ENCODE results near the gene PADI1.

Gene PADI1

DNA sequence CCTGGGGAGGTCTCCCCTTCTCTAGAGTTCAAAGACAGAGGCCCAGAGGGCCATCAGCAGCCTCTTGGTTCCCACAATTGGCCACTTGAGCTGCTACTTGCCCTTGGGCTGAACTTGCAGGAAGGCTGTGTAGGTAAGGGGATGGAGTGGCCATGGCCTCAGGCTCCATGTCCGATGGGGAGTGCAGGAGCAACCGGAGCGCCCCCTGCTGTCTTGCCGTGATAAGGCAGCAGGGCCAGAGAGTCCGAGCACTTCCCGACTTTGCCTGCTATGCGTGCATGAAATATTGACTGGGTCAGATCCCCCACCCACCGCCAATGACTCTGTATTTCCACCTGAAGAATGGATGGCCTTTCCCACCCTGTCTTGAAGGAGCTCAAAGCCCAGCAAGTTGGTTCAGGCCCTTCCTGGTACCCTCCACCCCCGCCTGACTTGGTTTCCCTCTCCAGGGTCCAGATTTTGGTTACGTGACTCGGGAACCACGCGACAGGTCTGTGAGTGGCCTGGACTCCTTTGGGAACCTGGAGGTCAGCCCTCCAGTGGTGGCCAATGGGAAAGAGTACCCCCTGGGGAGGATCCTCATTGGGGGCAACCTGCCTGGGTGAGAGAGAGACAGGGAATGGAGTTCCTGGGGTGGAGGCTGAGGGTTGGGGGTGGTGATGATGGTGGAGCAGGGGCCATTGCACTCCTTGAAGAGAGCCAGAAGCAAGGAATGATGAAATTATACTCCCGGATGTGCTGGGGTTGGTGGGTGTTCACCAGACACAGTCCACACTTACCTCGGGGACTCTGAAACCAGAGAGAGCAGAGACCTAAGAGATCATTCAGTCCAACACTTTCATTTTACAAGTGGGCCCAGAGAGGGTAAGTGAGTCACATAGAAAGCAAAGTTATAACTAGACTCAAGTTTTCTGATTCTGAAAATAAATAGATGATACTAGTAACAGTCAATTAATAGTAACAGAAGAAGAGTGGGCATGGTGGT is 69.5 kb downstream of the PADI1 start:
- DNase-seq = peak in 1 of 5 donors; percentile 18

DNA sequence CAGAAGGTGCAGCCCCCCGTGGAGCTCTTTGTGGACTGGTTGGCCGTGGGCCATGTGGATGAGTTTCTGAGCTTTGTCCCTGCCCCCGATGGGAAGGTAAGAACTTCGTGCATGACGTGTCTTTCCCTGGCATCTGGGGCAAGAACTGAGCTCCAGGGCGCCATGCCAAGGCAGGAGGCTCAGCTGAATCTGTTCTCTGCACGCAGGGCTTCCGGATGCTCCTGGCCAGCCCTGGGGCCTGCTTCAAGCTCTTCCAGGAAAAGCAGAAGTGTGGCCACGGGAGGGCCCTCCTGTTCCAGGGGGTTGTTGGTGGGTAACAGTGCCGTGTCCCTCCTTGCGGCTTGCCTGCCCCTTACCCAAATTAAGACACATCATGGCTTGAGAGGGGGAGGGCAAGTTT is 71.6 kb downstream of the PADI1 start:
- DNase-seq = no peak

DNA sequence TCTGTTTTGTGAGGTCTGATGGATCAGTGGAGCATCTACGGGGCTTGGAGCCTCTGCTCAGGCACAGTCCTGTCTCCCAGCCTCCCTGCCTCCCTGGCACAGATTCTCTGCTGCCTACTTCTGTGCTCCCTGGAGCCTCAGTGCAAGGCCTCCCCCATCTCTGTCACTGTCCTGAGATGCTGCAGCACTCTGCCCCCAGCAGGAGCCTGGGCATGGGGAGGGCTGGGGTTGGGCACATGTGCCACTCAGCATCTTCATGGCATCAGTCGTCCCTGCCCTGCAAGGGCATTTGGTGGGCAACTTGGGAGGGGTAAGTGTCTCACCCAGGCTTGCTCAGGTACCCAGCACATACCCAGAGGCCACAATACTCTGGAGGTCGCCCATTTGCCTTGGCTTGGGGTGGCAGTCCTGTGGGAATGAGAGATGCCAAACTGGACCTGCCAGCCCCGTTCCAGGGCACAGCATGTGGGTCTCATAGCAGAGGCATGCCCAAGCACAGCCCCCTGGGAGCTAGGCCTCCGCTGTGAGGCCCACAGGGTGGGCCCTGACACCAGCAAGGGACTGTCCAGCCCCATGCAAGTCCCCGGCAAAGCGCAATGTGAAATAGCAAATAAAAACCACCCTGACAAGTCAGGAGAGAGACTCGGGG is 72.7 kb downstream of the PADI1 start:
- no peak for DNase-seq

GRCh38 chr1:17278996-17279830 is 74.3 kb downstream of the PADI1 start:
- no peak for DNase-seq

- no peak for DNase-seq
These were observed 75.5 kb downstream of the PADI1 start for GRCh38 chr1:17280436-17280835.

- no peak for DNase-seq
These were observed 76.0 kb downstream of the PADI1 start for GRCh38 chr1:17280894-17281293.

DNA sequence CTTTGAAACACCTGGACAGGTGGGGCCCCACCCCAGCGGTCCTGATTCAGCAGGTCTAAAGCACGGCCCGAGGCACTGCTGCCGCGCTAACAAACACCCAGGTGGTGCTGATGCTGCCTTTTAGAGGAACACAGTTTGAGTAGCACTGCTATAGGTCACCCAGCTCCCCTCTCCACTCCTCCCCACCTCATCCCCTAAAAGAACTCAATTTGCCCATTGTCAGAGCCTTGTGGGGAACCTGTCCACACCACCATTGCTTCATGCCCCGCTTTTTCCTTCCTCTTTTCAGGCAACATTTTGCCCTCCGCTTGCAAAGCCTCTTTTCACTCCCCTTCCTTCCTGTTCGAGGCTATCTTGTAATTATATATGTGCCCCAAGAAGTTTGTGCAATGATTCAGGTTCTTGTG is 76.8 kb downstream of the PADI1 start:
- no peak for DNase-seq

GRCh38 chr1:17282836-17283235 is 77.9 kb downstream of the PADI1 start:
- DNase-seq = no peak

DNA sequence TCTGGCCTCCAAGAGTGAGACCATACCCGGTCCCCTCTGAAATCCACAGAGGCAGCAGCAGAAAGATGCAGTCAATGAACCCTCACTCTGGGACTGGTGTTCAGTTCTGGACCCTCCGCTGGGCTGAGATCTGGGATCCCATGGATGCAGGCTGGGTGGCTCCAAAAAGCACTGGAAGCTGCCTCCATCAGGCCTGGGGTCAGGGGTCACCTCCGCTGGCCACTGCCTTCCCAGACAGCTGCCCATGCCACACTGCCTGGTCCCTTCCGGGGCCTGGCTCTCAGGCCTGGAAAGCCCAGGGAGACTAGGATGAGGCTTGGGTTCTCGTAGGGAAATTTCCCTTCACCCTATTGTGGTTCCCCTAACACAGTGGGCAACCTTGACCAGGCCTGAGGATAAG is 81.7 kb downstream of the PADI1 start:
- DNase-seq = no peak

DNA sequence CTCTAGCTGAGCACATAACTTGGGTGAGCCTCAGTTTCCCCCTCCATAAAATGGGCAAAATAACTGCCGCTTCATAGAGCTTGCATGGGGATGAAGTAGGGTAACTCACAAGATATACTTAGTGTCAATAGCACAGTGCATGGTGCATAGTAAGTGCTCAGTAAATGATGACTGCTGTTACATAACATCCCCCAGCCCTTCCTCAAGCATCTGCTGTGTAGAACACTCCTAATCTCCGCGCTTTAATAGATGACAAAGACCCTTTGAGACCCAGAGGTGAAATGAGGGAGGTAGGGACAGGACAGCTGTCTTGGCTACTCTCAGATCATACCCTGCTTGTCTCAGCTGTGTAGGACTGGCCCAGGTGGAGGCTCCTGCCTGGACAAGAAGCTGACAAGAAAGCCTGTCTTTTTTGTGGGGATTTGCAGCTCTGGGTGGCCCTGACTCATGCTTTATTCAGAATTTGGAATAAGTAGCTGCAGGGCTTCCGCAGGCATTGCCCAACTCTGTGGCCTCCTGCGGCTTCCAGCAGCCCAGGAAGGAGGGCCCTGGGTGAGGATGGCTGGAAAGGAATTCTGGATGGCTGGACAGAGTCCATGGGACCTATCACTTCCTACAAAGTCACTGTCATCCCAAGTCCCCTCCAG is 82.3 kb downstream of the PADI1 start:
- DNase-seq = no peak

GRCh38 chr1:17289721-17290120 is 84.8 kb downstream of the PADI1 start:
- DNase-seq = no peak

DNA sequence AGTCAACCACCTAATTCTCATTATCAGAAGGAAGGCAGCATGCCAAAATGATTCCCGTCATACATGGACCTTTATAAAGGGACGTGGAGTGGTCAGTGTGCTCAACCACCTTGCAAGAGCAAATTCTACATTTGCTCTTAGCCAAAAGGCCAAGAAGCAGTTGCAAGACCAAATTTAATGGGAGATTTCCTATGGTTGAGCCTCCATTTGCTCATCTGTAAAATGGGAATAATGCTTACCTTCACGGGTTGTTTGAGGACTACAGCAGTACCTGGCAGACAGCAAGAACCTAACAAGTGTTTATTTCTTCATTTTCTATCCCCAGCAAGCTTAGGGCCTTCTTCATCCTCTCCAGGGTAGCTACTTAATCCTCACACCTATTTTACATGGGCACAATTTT is 85.6 kb downstream of the PADI1 start:
- no peak for DNase-seq

DNA sequence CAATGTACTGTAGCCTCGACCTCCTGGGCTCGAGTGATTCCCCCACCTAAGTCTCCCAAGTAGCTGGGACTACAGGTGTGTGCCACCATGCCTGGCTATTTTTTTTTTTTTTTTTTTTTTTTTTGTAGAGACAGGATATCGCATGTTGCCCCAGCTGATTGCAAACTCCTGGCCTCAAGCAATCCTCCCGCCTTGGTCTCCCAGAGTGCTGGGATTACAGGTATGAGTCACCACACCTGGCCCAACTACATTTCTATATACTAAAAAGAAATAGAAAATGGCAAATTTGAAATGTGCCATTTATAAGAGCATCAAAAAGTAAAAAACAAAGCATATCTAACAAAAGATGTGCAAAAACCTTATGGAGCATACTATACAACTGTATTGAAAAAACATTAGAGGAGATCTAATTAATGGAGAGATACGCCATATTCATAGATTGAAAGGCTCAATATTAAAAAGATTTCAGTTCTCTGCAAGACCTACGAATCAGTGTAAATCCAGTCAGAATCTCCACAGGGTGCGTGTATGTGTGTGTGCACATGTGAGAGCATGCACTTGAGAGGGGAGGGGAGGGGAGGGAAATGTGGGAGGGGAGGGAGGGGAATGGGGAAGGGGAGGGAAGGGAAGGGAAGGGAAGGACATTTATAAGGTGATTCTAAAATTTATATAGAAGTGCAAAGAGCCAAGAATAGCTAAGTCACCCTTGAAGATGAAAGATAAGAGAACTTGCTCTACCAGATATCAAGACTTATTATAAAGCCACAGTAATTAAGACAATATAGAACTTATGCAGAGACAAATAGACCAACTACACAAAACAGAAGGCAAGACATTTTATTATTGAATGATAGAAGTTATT is 87.6 kb downstream of the PADI1 start:
- no peak for DNase-seq

DNA sequence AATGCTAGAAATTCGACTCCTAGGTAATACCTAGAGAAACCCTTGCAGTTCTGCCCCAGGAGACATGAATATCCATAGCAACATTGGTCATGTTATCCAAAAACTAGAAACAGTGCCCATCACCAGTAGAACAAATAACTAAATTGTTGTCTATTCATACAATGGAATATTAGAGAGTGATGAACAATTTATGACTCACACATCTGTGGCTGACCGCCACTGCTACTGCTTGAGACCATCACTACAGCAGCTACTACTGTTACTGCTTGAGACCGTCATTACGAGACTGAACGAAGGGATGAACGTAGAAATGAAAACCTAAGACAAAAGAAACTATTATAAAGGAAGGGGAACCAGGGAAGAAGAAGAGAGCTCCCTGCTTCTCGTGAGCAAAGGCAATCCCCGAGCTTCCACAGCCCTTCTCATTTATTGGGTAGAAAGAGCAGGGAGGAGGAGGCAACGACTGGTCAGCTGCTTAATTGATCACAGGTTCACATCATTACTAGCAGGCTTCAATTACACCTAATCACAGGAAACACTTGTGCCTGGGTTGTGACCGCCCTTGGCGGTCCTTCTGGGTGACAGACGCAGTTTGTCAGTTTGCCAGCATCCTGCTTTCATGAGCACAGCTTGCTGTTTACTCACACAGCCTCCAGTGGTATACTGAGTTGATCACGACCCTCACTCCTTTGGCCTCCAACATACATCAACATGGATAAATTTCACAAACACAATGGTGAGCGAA is 88.9 kb downstream of the PADI1 start:
- no peak for DNase-seq

GRCh38 chr1:17295292-17295691 is 90.4 kb downstream of the PADI1 start:
- no peak for DNase-seq

Data from T-helper 1 cell (primary cell).